NCI-H128 (cell line): ENCODE measurements around the gene TLN1.
A peak's percentile ranks its signal among the peaks of the same experiment; 100 is the strongest.

Source experiments
- DNase-seq: peaks from one replicate; lab custom pipeline; 2025; ENCODE audit not compliant: unreplicated experiment; lab: John Stamatoyannopoulos, UW

TLN1 gene

GRCh38 chr9:35756275-35757225 is 24.6 kb upstream of the TLN1 start:
- DNase-seq = no peak

- DNase-seq = no peak
Observed at GRCh38 chr9:35755071-35755470, 23.1 kb upstream of the TLN1 start.

GRCh38 chr9:35754264-35754663 is 22.3 kb upstream of the TLN1 start, which contains the start of gene MSMP:
Gene MSMP, minus strand, starts transcription at chr9:35754276. Its CDS starts 147 bp downstream, at chr9:35754129.
- no peak for DNase-seq

- no peak for DNase-seq
Observed at GRCh38 chr9:35753466-35753865, 21.5 kb upstream of the TLN1 start.

- DNase-seq = no peak
Observed at GRCh38 chr9:35750256-35750531, 18.2 kb upstream of the TLN1 start.

GRCh38 chr9:35749515-35750255 is 17.7 kb upstream of the TLN1 start:
- DNase-seq = no peak

- no peak for DNase-seq
Observed at GRCh38 chr9:35748858-35749514, 17.0 kb upstream of the TLN1 start, which contains the start of the genes GBA2 and RGP1. Gene GBA2, minus strand, starts transcription at chr9:35749228. Its CDS starts 524 bp downstream, at chr9:35748704. Gene RGP1, plus strand, starts transcription at chr9:35749287. Its CDS starts 469 bp downstream, at chr9:35749756.

- DNase-seq = no peak
Observed at GRCh38 chr9:35748242-35748857, 16.4 kb upstream of the TLN1 start.

- DNase-seq = no peak
Observed at GRCh38 chr9:35746583-35746982, 14.6 kb upstream of the TLN1 start.

GRCh38 chr9:35745569-35745968 is 13.6 kb upstream of the TLN1 start:
- DNase-seq = no peak

GRCh38 chr9:35743880-35744518 is 12.0 kb upstream of the TLN1 start:
- DNase-seq = no peak

- no peak for DNase-seq
Observed at GRCh38 chr9:35743452-35743851, 11.5 kb upstream of the TLN1 start.

- no peak for DNase-seq
Observed at GRCh38 chr9:35741740-35742139, 9.7 kb upstream of the TLN1 start.

- no peak for DNase-seq
Observed at GRCh38 chr9:35740243-35740642, 8.2 kb upstream of the TLN1 start.

- no peak for DNase-seq
Observed at GRCh38 chr9:35738924-35739323, 6.9 kb upstream of the TLN1 start.

GRCh38 chr9:35738186-35738585 is 6.2 kb upstream of the TLN1 start:
- DNase-seq = no peak

- DNase-seq = no peak
Observed at GRCh38 chr9:35737143-35737542, 5.1 kb upstream of the TLN1 start.

GRCh38 chr9:35736201-35736633 is 4.2 kb upstream of the TLN1 start:
- DNase-seq = peak; percentile 21

- no peak for DNase-seq
Observed at GRCh38 chr9:35734096-35734495, 2.1 kb upstream of the TLN1 start.

- DNase-seq = peak; percentile 20
Observed at GRCh38 chr9:35732800-35733541, 976 bp upstream of the TLN1 start.
